Epidermal melanocyte (primary cell): Measurements from ENCODE around the gene CTSA.

Experiments used
- DNase-seq: peaks from one replicate; pipeline ENCODE4 v3.0.0; 2011; ENCODE audit warnings: low spot score; ENCODE audit not compliant: insufficient read length

Gene CTSA

DNA sequence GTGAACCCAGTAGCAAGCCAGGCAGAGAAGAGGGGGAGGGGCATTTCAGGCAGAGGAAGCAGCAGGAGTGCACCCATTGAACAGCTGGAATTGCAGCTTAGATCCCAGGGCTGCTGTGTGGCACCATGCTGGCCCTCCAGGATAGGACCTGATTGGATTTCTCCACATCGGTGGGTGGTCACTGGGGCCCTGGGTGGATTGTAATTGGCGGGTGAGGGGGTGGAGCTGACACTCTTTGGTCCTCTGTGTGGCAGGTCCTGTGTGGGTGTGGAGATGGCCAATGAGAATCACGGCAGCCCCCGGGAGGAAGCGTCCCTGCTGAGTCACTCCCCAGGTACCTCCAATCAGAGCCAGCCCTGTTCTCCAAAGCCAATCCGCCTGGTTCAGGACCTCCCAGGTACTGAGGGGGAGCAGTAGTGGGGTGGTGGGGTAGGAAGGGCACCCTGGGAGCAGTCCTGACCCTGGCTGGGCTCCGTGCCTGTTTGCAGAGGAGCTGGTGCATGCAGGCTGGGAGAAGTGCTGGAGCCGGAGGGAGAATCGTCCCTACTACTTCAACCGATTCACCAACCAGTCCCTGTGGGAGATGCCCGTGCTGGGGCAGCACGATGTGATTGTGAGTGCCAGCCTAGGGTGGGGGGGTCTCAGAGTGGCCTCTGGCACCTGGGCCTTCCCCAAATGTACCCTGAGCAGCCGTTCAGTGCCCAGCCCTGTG, 47.7 kb downstream of the CTSA start:
- DNase-seq: no peak

DNA sequence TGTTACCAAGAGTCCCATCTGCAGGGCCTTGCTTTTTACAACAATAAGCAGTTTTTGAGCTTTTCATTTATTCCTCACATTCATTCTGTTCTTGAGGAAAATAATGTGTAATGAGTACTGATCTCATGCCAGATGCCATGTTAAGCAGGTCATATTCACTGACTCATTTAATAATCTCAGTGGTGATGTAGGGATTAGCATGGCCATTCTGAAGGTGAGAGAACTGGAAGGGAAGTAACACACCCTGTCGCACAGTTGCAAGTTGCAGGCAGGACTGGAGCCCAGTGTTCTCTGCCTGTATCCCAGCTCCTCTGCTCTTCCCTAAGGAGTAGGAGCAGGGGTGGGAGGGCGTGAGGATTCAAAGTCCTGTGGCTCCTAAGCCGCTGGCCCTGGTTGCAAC, 48.9 kb downstream of the CTSA start:
- no peak for DNase-seq

DNA sequence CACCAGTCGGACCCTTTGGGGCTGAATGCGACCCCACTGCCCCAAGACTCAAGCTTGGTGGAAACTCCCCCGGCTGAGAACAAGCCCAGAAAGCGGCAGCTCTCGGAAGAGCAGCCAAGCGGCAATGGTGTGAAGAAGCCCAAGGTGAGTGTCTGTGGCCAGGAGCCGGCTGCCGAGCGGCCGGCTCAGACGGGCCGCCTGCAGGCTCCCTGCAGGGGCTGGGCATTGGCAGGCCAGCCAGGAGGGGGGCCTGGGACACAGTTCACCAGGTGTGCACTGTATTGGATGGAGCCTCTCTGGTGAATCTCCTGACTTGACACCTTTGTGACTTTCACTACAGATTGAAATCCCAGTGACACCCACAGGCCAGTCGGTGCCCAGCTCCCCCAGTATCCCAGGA, 49.3 kb downstream of the CTSA start:
- DNase-seq: no peak

DNA sequence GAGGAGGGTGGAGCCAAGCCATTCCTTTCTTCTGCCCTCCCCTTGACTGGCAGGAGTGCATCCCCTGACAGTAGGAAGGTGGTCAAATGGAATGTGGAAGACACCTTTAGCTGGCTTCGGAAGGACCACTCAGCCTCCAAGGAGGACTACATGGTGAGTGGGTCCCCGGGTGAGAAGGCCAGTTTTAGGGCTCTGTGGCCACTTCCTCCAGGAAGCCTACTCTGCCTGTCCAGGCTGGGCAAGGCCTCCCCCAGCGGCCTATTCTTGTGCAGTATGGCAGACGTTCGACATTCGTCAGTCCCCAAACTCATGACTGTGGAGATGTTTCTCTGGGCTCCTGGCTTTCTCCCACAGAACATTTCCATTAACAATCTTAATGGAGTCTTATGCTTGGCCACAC, 52.5 kb downstream of the CTSA start:
- DNase-seq: no peak

DNA sequence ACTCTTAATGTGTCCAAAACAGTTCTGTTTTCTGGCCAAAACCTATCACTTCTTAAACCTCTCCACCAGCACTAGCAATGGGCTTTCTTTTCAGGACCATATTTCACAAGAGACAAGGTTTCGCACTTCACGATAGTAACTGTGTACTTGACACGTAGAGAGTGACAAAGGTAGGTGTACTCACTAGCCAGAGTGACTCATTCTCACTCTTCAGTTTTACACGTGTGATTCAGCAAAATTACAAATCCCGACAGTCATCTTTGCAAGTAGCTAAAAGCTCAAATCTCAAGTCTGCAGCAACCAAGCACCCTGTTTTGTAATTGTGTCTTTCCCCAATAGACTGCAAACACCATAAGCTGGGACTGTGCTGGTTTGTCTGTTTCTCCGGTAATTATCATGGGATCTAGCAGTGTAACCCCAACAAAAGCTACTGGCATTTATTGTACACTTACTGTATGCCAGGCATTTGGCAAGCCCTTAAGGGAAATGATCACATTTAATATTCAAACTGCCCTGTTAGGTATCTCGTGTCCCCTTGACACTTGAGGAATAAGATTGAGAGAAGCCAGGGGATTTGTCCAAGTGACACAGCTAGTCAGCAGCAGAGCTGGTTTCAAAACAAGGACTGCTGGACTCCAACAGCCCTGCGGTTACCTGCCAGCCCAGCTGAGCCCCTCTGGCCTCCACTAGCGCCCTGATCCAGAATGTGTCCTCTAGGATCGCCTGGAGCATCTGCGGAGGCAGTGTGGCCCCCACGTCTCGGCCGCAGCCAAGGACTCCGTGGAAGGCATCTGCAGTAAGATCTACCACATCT, 53.2 kb downstream of the CTSA start:
- DNase-seq: no peak

DNA sequence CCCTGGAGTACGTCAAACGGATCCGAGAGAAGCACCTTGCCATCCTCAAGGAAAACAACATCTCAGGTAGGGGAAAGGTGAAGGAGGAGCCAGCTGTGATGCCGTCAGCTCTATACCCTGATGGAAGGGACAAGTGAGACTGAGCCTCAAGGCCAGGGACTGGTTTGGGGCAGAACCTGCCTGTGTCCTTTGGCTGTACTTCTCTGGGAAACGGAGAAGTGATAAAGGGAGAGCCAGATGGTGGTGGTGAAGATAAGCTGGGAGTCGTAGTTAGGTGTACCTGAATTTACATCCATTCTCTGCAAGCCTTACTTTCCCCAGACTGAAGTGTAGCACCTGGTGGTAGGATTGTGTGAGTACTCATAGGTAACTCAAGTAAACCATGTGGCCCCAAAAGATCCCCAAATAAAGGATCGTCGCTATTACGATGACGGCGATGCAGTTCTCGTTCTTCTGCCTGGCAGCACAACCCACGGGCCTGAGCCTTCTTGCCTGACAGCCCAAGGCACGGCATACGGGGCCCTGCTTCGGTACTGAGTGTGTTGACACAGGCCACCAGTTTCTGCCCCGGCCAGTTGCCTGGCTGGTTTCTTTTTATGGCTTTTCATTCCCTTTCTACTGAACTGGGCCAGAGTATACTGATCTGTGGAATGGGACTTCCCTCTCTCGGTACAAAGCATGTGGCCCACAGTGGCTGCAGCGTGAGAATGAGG, 54.0 kb downstream of the CTSA start:
- no peak for DNase-seq

DNA sequence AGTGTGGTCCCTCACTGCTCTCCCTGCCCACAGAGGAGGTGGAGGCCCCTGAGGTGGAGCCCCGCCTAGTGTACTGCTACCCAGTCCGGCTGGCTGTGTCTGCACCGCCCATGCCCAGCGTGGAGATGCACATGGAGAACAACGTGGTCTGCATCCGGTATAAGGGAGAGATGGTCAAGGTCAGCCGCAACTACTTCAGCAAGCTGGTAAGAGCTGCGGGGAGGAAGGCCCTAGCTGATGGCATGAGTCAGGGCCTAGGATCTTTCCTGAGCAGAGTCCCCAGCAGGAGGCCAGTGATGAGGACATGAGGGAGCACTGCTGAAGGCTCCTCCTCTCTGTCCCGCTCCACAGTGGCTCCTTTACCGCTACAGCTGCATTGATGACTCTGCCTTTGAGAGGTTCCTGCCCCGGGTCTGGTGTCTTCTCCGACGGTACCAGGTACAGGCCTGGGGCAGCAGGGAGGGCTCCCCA, 54.6 kb downstream of the CTSA start:
- no peak for DNase-seq

DNA sequence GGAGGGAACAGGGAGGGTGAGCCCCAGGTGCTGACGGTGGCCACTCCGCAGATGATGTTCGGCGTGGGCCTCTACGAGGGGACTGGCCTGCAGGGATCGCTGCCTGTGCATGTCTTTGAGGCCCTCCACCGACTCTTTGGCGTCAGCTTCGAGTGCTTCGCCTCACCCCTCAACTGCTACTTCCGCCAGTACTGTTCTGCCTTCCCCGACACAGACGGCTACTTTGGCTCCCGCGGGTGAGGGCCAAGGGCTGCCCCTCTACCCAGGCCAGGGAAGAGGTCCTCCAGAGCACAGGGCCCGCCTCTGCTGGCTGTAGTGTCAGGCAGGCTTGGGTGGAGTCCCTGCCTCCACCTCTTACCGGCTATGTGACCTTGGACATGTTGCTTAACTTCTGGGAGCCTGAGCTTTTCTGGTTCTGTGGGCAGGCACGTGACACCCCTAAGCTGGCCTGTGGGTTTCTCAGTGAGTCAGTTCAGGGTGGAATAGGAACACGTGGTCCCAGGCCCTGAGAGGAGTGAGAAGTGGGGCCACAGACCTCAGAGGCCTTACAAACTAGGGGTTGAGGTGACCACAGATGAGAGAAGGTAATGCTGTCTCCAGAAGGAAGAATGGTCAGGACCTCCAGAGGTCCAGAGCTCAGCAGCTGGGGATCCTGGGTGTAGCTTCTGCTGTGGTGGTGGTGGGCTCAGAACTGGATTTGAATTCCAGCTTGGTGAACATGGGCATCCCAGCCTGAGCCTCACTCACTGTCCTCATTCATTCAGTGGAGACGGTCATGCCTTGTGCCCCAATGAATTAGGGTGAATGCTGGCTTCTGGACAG, 55.2 kb downstream of the CTSA start:
- no peak for DNase-seq

DNA sequence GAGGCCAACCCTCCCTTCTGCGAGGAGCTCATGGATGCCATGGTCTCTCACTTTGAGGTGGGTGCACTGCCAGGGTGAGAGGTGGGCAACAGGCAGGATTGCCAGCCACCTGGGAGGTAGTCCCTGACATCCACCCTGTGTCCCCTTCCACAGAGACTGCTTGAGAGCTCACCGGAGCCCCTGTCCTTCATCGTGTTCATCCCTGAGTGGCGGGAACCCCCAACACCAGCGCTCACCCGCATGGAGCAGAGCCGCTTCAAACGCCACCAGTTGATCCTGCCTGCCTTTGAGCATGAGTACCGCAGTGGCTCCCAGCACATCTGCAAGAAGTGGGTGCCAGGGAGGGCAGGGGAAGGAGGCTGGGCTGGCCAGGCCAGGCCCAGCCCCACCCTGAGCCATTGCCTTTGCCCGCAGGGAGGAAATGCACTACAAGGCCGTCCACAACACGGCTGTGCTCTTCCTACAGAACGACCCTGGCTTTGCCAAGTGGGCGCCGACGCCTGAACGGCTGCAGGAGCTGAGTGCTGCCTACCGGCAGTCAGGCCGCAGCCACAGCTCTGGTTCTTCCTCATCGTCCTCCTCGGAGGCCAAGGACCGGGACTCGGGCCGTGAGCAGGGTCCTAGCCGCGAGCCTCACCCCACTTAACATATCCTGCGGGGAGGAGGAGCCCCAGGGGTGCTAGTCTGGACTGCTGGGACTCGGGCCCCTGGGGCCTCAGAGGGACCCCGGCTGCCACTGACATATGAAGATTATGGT, 56.2 kb downstream of the CTSA start:
- DNase-seq: no peak

DNA sequence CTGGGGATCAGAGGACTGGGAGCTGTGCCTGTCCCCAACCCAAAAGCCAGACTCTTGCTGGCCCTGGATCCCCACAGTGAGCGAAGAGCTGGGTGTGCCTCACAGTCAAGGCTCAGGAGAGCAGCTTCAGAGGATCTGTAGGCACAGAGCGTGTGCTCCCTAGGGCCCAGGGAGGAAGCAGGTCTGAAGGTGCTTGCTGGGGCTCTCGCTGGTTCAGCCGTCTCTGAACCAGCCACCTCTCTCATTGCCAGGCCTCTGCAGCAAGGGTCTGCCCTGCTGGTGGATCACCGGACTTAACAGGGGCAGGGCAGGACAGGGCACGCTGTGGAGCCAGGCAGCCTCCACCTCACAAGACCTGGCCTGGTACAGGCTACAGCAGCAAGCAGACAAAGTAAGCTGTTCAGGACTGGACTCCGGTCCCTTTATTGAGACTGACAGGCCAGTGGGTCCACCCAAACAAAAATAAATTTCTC, 57.2 kb downstream of the CTSA start:
- no peak for DNase-seq
